ENCODE results near the gene EXT2.

Gene EXT2

GRCh38 chr11:44179173-44179572 is 83.7 kb downstream of the EXT2 start:
- Histone ChIP-seq H3K79me2 (no peaks in the 10 kb centered on the region), H3K27ac (no peak overlapping the region), H3K9me3 (ENCODE audit: control insufficient read depth, low read length) (no peaks in the 10 kb centered on the region), H3K4me3 (ENCODE audit: low read depth, low read length) (no peak overlapping the region), H3K9ac (no peak overlapping the region), H3K4me1 (no peaks in the 10 kb centered on the region), H3K4me2 (ENCODE audit: low read length) (no peak overlapping the region), H3K36me3 (ENCODE audit: control insufficient read depth, insufficient read depth, low read length) (no peaks in the 10 kb centered on the region), H2AFZ (no peak overlapping the region), H3K27me3 (ENCODE audit: control insufficient read depth, insufficient read depth, low read length) (no peaks in the 10 kb centered on the region)
- no peak for TF ChIP-seq CTCF (IDR thresholded peaks at IDR 0.05)

GRCh38 chr11:44180107-44180506 is 84.6 kb downstream of the EXT2 start:
- Histone ChIP-seq H3K79me2 (no peaks in the 10 kb centered on the region), H3K4me3 (ENCODE audit: low read depth, low read length) (no peak overlapping the region), H3K4me2 (ENCODE audit: low read length) (no peak overlapping the region), H3K4me1 (no peaks in the 10 kb centered on the region), H3K36me3 (ENCODE audit: control insufficient read depth, insufficient read depth, low read length) (no peaks in the 10 kb centered on the region), H3K9me3 (ENCODE audit: control insufficient read depth, low read length) (no peaks in the 10 kb centered on the region), H3K9ac (no peak overlapping the region), H3K27ac (no peak overlapping the region), H2AFZ (no peak overlapping the region), H3K27me3 (ENCODE audit: control insufficient read depth, insufficient read depth, low read length) (no peaks in the 10 kb centered on the region)
- TF ChIP-seq CTCF (IDR thresholded peaks at IDR 0.05), result no peak

GRCh38 chr11:44185522-44185921 is 90.0 kb downstream of the EXT2 start:
- H3K9ac ChIP-seq, result no peak overlapping the region

GRCh38 chr11:44186321-44186930 is 90.9 kb downstream of the EXT2 start:
- Histone ChIP-seq H3K36me3 (ENCODE audit: control insufficient read depth, insufficient read depth, low read length) (no peaks in the 10 kb centered on the region), H3K4me2 (ENCODE audit: low read length) (no peak overlapping the region), H3K27me3 (ENCODE audit: control insufficient read depth, insufficient read depth, low read length) (no peaks in the 10 kb centered on the region), H3K4me3 (ENCODE audit: low read depth, low read length) (no peak overlapping the region), H3K9me3 (ENCODE audit: control insufficient read depth, low read length) (no peaks in the 10 kb centered on the region), H3K79me2 (no peaks in the 10 kb centered on the region), H3K9ac (no peak overlapping the region), H3K4me1 (peaks cover 2% of the 10 kb centered on the region), H2AFZ (no peak overlapping the region), H3K27ac (no peak overlapping the region)
- no peak for TF ChIP-seq CTCF (IDR thresholded peaks at IDR 0.05)

More at GRCh38 chr11:44185522-44185921, 90.0 kb downstream of the EXT2 start:
- no peak overlapping the region for H2AFZ ChIP-seq
- H3K27ac ChIP-seq, result no peak overlapping the region
- no peak overlapping the region for H3K4me2 ChIP-seq (ENCODE audit: low read length)
- no peaks in the 10 kb centered on the region for H3K27me3 ChIP-seq (ENCODE audit: control insufficient read depth, insufficient read depth, low read length)
- no peaks in the 10 kb centered on the region for H3K9me3 ChIP-seq (ENCODE audit: control insufficient read depth, low read length)
- H3K4me1 ChIP-seq, result no peaks in the 10 kb centered on the region
- H3K4me3 ChIP-seq (ENCODE audit: low read depth, low read length), result no peak overlapping the region
- H3K79me2 ChIP-seq, result no peaks in the 10 kb centered on the region
- no peak for TF ChIP-seq CTCF (IDR thresholded peaks at IDR 0.05)
- H3K36me3 ChIP-seq (ENCODE audit: control insufficient read depth, insufficient read depth, low read length), result no peaks in the 10 kb centered on the region

GRCh38 chr11:44188643-44189042 is 93.2 kb downstream of the EXT2 start:
- no peak overlapping the region for H3K9ac ChIP-seq
- no peaks in the 10 kb centered on the region for H3K9me3 ChIP-seq (ENCODE audit: control insufficient read depth, low read length)
- no peak overlapping the region for H3K4me3 ChIP-seq (ENCODE audit: low read depth, low read length)
- no peaks in the 10 kb centered on the region for H3K36me3 ChIP-seq (ENCODE audit: control insufficient read depth, insufficient read depth, low read length)
- H3K4me2 ChIP-seq (ENCODE audit: low read length), result no peak overlapping the region
- H3K4me1 ChIP-seq, result peaks cover 3% of the 10 kb centered on the region
- no peak overlapping the region for H2AFZ ChIP-seq
- no peaks in the 10 kb centered on the region for H3K27me3 ChIP-seq (ENCODE audit: control insufficient read depth, insufficient read depth, low read length)
- no peak overlapping the region for H3K27ac ChIP-seq
- TF ChIP-seq CTCF (IDR thresholded peaks at IDR 0.05), result no peak
- no peaks in the 10 kb centered on the region for H3K79me2 ChIP-seq
